Measurements from ENCODE around the gene MUSK.

The MUSK gene

DNA sequence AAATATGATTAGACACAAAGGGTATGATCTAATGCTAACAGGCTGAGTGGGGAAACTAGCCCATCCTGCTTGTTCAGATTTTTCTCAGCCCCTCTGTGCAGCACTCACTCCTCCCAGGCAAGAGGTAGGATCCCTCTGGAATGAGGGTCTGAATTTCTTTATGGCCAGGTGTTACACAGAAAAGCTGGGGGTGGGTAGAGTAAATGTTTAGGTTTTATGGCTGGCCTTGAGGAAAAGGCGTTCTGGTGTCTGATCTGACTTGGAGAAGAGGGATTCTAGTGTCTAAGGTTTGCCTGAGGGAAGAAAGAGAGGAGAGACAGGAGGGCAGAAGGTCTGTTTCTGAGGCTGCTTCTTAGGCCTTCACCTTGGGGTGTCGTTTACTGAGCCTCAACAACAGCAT is 97.3 kb downstream of the MUSK start:
- no peak overlapping the region for H3K4me2 ChIP-seq (ENCODE audit: low read length)
- no peak overlapping the region for H3K27ac ChIP-seq
- TF ChIP-seq, protein P1, sequence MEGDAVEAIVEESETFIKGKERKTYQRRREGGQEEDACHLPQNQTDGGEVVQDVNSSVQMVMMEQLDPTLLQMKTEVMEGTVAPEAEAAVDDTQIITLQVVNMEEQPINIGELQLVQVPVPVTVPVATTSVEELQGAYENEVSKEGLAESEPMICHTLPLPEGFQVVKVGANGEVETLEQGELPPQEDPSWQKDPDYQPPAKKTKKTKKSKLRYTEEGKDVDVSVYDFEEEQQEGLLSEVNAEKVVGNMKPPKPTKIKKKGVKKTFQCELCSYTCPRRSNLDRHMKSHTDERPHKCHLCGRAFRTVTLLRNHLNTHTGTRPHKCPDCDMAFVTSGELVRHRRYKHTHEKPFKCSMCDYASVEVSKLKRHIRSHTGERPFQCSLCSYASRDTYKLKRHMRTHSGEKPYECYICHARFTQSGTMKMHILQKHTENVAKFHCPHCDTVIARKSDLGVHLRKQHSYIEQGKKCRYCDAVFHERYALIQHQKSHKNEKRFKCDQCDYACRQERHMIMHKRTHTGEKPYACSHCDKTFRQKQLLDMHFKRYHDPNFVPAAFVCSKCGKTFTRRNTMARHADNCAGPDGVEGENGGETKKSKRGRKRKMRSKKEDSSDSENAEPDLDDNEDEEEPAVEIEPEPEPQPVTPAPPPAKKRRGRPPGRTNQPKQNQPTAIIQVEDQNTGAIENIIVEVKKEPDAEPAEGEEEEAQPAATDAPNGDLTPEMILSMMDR (IDR thresholded peaks at IDR 0.05) = no peak

DNA sequence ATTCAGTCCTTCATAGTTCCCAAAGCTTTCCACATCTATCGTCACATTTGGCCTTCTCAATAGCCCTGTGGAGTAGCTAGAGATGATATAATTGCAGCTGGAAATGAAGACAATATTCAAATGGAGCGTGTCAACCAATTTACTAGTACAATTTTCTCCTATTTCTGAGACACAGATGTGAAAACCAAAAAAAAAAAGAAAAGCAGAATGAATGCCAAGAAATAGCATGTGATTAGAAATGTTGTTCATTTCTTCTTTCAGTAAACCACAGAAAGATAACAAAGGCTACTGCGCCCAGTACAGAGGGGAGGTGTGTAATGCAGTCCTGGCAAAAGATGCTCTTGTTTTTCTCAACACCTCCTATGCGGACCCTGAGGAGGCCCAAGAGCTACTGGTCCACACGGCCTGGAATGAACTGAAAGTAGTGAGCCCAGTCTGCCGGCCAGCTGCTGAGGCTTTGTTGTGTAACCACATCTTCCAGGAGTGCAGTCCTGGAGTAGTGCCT is 99.0 kb downstream of the MUSK start:
- H3K9me3 ChIP-seq (ENCODE audit: control insufficient read depth, low read length) = no peaks in the 10 kb centered on the region
- H3K9ac ChIP-seq = no peak overlapping the region
- H3K4me1 ChIP-seq = no peaks in the 10 kb centered on the region
- H3K36me3 ChIP-seq (ENCODE audit: control insufficient read depth, insufficient read depth, low read length) = no peaks in the 10 kb centered on the region
- H3K4me3 ChIP-seq (ENCODE audit: low read depth, low read length) = no peak overlapping the region
- H3K27ac ChIP-seq = no peak overlapping the region
- H3K79me2 ChIP-seq = no peaks in the 10 kb centered on the region
- H2AFZ ChIP-seq = no peak overlapping the region
- no peaks in the 10 kb centered on the region for H3K27me3 ChIP-seq (ENCODE audit: control insufficient read depth, insufficient read depth, low read length)
- TF ChIP-seq, protein P1 (IDR thresholded peaks at IDR 0.05) = no peak
- no peak overlapping the region for H3K4me2 ChIP-seq (ENCODE audit: low read length)

More for the DNA sequence above, 97.3 kb downstream of the MUSK start:
- H3K79me2 ChIP-seq = no peaks in the 10 kb centered on the region
- no peak overlapping the region for H3K9ac ChIP-seq
- no peak overlapping the region for H3K4me3 ChIP-seq (ENCODE audit: low read depth, low read length)
- no peaks in the 10 kb centered on the region for H3K36me3 ChIP-seq (ENCODE audit: control insufficient read depth, insufficient read depth, low read length)
- H3K9me3 ChIP-seq (ENCODE audit: control insufficient read depth, low read length) = no peaks in the 10 kb centered on the region
- no peaks in the 10 kb centered on the region for H3K27me3 ChIP-seq (ENCODE audit: control insufficient read depth, insufficient read depth, low read length)
- no peaks in the 10 kb centered on the region for H3K4me1 ChIP-seq
- no peak overlapping the region for H2AFZ ChIP-seq

DNA sequence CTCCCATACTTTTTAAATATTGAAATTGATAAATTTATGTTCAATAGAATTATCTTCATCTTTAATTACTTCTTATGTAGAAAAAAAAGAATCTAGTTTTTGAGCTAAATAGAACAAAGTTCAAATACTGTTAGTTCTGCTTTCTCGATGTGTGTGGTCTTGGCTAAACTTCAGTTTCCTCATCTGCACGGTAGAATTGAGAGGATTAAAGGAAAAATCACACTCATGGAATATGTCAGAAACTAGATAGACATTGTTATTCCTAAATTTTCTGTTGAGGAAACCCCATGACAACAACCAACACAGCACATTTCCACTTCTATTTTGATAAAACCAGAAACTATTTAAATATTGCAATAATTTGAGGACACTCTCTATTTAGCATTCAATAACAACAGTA is 100.3 kb downstream of the MUSK start:
- Histone ChIP-seq H3K4me3 (ENCODE audit: low read depth, low read length) (no peak overlapping the region), H3K4me1 (no peaks in the 10 kb centered on the region), H2AFZ (no peak overlapping the region), H3K9ac (no peak overlapping the region), H3K4me2 (ENCODE audit: low read length) (no peak overlapping the region), H3K79me2 (no peaks in the 10 kb centered on the region), H3K27ac (no peak overlapping the region), H3K36me3 (ENCODE audit: control insufficient read depth, insufficient read depth, low read length) (no peaks in the 10 kb centered on the region), H3K27me3 (ENCODE audit: control insufficient read depth, insufficient read depth, low read length) (no peaks in the 10 kb centered on the region), H3K9me3 (ENCODE audit: control insufficient read depth, low read length) (no peaks in the 10 kb centered on the region)
- TF ChIP-seq, protein P1 (IDR thresholded peaks at IDR 0.05) = no peak

DNA sequence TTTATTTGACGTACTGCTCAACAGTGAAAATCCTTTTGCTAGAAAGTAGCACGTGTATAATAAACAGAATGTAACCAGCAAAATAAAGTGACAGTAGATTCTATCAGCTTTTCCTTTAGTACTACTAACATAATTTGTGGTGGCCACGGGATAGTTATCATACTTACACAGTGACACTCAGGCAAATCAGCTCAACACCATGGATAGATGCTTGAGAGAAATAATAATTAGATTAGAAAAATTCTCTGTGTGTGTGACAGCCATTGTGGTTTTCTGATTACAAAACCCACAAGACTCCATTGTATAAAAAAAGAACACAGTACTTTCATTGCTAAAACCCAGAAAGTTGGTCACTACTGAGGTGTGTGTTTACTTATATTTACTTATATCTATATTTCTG is 101.1 kb downstream of the MUSK start:
- Histone ChIP-seq H3K27ac (no peak overlapping the region), H3K4me2 (ENCODE audit: low read length) (no peak overlapping the region), H3K79me2 (no peaks in the 10 kb centered on the region)

DNA sequence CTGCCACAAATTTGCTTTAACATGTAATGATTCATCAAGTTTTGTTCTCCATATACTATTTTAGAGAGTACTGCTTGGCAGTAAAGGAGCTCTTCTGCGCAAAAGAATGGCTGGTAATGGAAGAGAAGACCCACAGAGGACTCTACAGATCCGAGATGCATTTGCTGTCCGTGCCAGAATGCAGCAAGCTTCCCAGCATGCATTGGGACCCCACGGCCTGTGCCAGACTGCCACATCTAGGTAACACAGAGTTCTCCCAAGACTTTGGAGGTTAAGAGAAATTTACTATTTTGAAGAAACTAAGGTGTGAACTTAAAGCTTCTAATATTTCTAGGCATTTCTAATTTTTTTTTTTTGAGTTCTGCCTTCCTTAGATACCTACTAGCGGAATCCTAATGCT is 107.1 kb downstream of the MUSK start:
- no peaks in the 10 kb centered on the region for H3K9me3 ChIP-seq (ENCODE audit: control insufficient read depth, low read length)
- H3K4me1 ChIP-seq = no peaks in the 10 kb centered on the region
- H3K4me2 ChIP-seq (ENCODE audit: low read length) = no peak overlapping the region
- TF ChIP-seq, protein P1 (IDR thresholded peaks at IDR 0.05) = no peak
- no peaks in the 10 kb centered on the region for H3K27me3 ChIP-seq (ENCODE audit: control insufficient read depth, insufficient read depth, low read length)
- H3K4me3 ChIP-seq (ENCODE audit: low read depth, low read length) = no peak overlapping the region
- H3K36me3 ChIP-seq (ENCODE audit: control insufficient read depth, insufficient read depth, low read length) = no peaks in the 10 kb centered on the region
- H2AFZ ChIP-seq = no peak overlapping the region
- no peaks in the 10 kb centered on the region for H3K79me2 ChIP-seq
- no peak overlapping the region for H3K27ac ChIP-seq
- no peak overlapping the region for H3K9ac ChIP-seq

More for the DNA sequence above, 101.1 kb downstream of the MUSK start:
- H3K4me3 ChIP-seq (ENCODE audit: low read depth, low read length) = no peak overlapping the region
- TF ChIP-seq, protein P1 (IDR thresholded peaks at IDR 0.05) = no peak
- no peak overlapping the region for H2AFZ ChIP-seq
- no peaks in the 10 kb centered on the region for H3K27me3 ChIP-seq (ENCODE audit: control insufficient read depth, insufficient read depth, low read length)
- H3K4me1 ChIP-seq = no peaks in the 10 kb centered on the region
- H3K9ac ChIP-seq = no peak overlapping the region
- no peaks in the 10 kb centered on the region for H3K9me3 ChIP-seq (ENCODE audit: control insufficient read depth, low read length)
- H3K36me3 ChIP-seq (ENCODE audit: control insufficient read depth, insufficient read depth, low read length) = no peaks in the 10 kb centered on the region

All from parathyroid adenoma (tissue), 2 donors.